ENCODE results near the gene CFTR. TPM values are rescaled to one million over a fixed set of nuclear protein-coding genes. Genes with fewer than 3 reads are reported as not detected.

The CFTR gene
- total RNA-seq, 1 experiment from 2014 or later, result not detected

DNA sequence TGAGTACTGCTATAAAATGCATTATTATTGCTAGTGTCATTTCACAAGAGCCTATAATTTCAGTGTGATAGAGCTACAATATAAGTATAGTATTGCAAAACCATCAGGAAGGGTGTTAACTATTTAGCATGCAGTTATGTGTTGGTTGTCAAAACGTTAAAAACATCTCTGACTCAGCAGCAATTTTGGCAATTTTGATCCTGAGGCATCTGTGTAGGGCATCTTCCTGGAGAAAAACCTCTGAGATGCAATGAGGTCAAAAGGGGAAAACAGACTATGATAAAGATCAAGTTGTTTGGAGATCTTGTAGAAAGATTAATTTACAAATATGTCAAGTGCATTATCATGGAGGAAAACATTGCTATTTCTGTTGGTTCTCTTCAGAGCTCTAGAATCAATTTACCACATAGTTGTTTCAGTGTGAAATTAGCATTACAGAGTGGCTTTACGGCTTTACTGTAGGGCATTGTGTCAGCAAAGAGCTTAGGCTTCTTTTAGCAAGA, 5.3 kb downstream of the CFTR start (continued):
- TF ChIP-seq, protein P1, sequence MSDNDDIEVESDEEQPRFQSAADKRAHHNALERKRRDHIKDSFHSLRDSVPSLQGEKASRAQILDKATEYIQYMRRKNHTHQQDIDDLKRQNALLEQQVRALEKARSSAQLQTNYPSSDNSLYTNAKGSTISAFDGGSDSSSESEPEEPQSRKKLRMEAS (IDR thresholded peaks at IDR 0.05), result no peak
- TF ChIP-seq SP1 (IDR thresholded peaks at IDR 0.05; ENCODE audit: low read depth) (no peak), JUND (IDR thresholded peaks at IDR 0.05) (no peak), ZFX (IDR thresholded peaks at IDR 0.05) (no peak)

DNA sequence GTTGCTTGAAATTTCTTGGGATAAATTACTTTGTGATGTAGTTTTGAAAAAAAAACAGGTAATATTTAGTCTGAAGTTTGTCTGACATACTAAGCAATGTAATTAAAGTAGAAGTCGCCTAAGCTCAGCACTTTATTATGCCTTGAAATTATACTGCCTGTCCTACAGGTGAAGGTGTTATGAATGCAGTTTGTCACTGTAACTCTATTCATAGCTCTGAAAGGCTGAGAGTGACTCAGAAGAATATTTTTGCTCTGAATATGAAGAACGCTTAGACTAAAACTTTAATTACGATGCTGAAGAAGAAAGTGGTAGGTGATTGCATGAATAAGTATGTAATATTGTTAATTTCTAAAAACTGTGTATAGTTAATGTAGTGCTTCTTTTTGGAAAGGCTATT, 9.2 kb downstream of the CFTR start:
- no peak overlapping the region for H3K27ac ChIP-seq (ENCODE audit: low read depth, low read length)
- intact Hi-C loops (cut with micrococcal nuclease), result no loop called here
- no peaks in the 10 kb centered on the region for H3K9me3 ChIP-seq (ENCODE audit: control insufficient read depth in 1 of 2, insufficient read depth in 1 of 2, low read depth in 1 of 2, low read length in 2 of 2)
- ChIA-PET POLR2A (no interaction called here), RAD21 (ENCODE audit: low non-redundant PET in 1 of 2, low total read pairs in 2 of 2, uncharacterized antibody in 2 of 2, unreplicated experiment in 2 of 2) (no interaction called here), CTCF (no interaction called here)
- H3K79me2 ChIP-seq (ENCODE audit: insufficient read depth, low read length), result no peaks in the 10 kb centered on the region
- H2AFZ ChIP-seq (ENCODE audit: low read depth, low read length, poor library complexity, severe bottlenecking), result no peak overlapping the region
- H3K4me3 ChIP-seq (replicated peaks in 1 of 2; ENCODE audit: low read depth in 1 of 2, low read length in 2 of 2), result no peak overlapping the region
- H3K4me1 ChIP-seq (ENCODE audit: control insufficient read depth in 1 of 2, insufficient read depth in 2 of 2, low read length in 2 of 2), result no peaks in the 10 kb centered on the region
- no peaks in the 10 kb centered on the region for H4K20me1 ChIP-seq (ENCODE audit: insufficient read depth)
- no peak overlapping the region for H3K9ac ChIP-seq (ENCODE audit: low read length)
- ATAC-seq, result no peak
- DNase-seq (ENCODE audit: low read depth, low spot score), result no peak
- no peaks in the 10 kb centered on the region for H3K36me3 ChIP-seq (ENCODE audit: control insufficient read depth in 1 of 2, insufficient read depth in 2 of 2, low read length in 2 of 2)
- H3K4me2 ChIP-seq (ENCODE audit: low read length), result no peak overlapping the region
- BruUV-seq (replicated peaks), result no TSS peak
- TF ChIP-seq, protein P2, sequence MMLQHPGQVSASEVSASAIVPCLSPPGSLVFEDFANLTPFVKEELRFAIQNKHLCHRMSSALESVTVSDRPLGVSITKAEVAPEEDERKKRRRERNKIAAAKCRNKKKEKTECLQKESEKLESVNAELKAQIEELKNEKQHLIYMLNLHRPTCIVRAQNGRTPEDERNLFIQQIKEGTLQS (IDR thresholded peaks at IDR 0.05), result no peak
- no peak for TF ChIP-seq EZH2phosphoT487 (IDR thresholded peaks at IDR 0.05; ENCODE audit: borderline replicate concordance)
- TF ChIP-seq CEBPB (IDR thresholded peaks at IDR 0.05; ENCODE audit: low read depth), result no peak
- TF ChIP-seq SIN3A (IDR thresholded peaks at IDR 0.05; ENCODE audit: low read depth), result no peak
- no peak for TF ChIP-seq TCF7L2 (IDR thresholded peaks at IDR 0.05; ENCODE audit: borderline replicate concordance, extremely low read depth, insufficient read depth, insufficient read length)
- no peak for TF ChIP-seq RAD21 (IDR thresholded peaks at IDR 0.05; ENCODE audit: low read depth)
- no peak for TF ChIP-seq FOSL1 (IDR thresholded peaks at IDR 0.05; ENCODE audit: low read depth)
- TF ChIP-seq, protein P3, sequence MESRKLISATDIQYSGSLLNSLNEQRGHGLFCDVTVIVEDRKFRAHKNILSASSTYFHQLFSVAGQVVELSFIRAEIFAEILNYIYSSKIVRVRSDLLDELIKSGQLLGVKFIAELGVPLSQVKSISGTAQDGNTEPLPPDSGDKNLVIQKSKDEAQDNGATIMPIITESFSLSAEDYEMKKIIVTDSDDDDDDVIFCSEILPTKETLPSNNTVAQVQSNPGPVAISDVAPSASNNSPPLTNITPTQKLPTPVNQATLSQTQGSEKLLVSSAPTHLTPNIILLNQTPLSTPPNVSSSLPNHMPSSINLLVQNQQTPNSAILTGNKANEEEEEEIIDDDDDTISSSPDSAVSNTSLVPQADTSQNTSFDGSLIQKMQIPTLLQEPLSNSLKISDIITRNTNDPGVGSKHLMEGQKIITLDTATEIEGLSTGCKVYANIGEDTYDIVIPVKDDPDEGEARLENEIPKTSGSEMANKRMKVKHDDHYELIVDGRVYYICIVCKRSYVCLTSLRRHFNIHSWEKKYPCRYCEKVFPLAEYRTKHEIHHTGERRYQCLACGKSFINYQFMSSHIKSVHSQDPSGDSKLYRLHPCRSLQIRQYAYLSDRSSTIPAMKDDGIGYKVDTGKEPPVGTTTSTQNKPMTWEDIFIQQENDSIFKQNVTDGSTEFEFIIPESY (IDR thresholded peaks at IDR 0.05; ENCODE audit: extremely low read depth, insufficient replicate concordance, low read length), result no peak
- no peak for TF ChIP-seq ELF1 (IDR thresholded peaks at IDR 0.05; ENCODE audit: borderline replicate concordance, low read depth)
- TF ChIP-seq ZFX (IDR thresholded peaks at IDR 0.05), result no peak
- no peak for TF ChIP-seq POLR2A (IDR thresholded peaks at IDR 0.05; ENCODE audit: borderline replicate concordance, extremely low read depth, insufficient read depth, insufficient read length)
- no peak for TF ChIP-seq POLR2AphosphoS5 (IDR thresholded peaks at IDR 0.05; ENCODE audit: low read depth, low read length)
- TF ChIP-seq, protein P1 (IDR thresholded peaks at IDR 0.05), result no peak
- TF ChIP-seq, protein P4, sequence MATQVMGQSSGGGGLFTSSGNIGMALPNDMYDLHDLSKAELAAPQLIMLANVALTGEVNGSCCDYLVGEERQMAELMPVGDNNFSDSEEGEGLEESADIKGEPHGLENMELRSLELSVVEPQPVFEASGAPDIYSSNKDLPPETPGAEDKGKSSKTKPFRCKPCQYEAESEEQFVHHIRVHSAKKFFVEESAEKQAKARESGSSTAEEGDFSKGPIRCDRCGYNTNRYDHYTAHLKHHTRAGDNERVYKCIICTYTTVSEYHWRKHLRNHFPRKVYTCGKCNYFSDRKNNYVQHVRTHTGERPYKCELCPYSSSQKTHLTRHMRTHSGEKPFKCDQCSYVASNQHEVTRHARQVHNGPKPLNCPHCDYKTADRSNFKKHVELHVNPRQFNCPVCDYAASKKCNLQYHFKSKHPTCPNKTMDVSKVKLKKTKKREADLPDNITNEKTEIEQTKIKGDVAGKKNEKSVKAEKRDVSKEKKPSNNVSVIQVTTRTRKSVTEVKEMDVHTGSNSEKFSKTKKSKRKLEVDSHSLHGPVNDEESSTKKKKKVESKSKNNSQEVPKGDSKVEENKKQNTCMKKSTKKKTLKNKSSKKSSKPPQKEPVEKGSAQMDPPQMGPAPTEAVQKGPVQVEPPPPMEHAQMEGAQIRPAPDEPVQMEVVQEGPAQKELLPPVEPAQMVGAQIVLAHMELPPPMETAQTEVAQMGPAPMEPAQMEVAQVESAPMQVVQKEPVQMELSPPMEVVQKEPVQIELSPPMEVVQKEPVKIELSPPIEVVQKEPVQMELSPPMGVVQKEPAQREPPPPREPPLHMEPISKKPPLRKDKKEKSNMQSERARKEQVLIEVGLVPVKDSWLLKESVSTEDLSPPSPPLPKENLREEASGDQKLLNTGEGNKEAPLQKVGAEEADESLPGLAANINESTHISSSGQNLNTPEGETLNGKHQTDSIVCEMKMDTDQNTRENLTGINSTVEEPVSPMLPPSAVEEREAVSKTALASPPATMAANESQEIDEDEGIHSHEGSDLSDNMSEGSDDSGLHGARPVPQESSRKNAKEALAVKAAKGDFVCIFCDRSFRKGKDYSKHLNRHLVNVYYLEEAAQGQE (IDR thresholded peaks at IDR 0.05; ENCODE audit: low read depth), result no peak
- no peak for TF ChIP-seq EGR1 (IDR thresholded peaks at IDR 0.05; ENCODE audit: low read depth)
- no peaks in the 10 kb centered on the region for H3K27me3 ChIP-seq (ENCODE audit: insufficient read depth, low read length)
- H3K9me2 ChIP-seq (ENCODE audit: insufficient read depth), result no peaks in the 10 kb centered on the region
